Keratinocyte (primary cell): ENCODE measurements around the gene PTPRB. TPM values are rescaled to one million over a fixed set of nuclear protein-coding genes. Genes with fewer than 3 reads are reported as not detected.

Source experiments
- DNase-seq: peaks from one replicate; pipeline ENCODE4 v3.0.0-alpha.2; 2011; ENCODE audit warnings: low read depth, missing footprints, low spot score
- FAIRE-seq: peaks from 2 replicates; lab custom pipeline; 2011; peaks lifted over from hg19 to GRCh38; lab: Jason Lieb, UNC
- H2AFZ ChIP-seq: 2 replicates; pipeline ENCODE4 v1.6.0; 2012; ENCODE audit warnings: low read length, control low read depth, inconsistent platforms; ENCODE audit not compliant: control insufficient read depth
- H3K27ac ChIP-seq: 2 replicates; pipeline ENCODE4 v1.5.1; 2011; ENCODE audit warnings: low read length; ENCODE audit not compliant: control insufficient read depth, insufficient read depth
- H3K27me3 ChIP-seq: 3 replicates; pipeline ENCODE4 v1.6.0; 2011; ENCODE audit warnings: low read length; ENCODE audit not compliant: control insufficient read depth, insufficient read depth; ENCODE audit errors: extremely low read depth
- H3K36me3 ChIP-seq, 2 experiments: 2 replicates in 1 of 2; 3 replicates in 1 of 2; pipeline ENCODE4 v1.5.1; 2011; ENCODE audit warnings: low read length in 2 of 2, mild to moderate bottlenecking in 1 of 2; ENCODE audit not compliant: control insufficient read depth in 2 of 2, insufficient read depth in 2 of 2; ENCODE audit errors: extremely low read depth in 1 of 2
- H3K4me1 ChIP-seq: 3 replicates; pipeline ENCODE4 v1.5.1; 2011; ENCODE audit warnings: low read length; ENCODE audit not compliant: control insufficient read depth, insufficient read depth; ENCODE audit errors: extremely low read depth
- H3K4me2 ChIP-seq: 3 replicates; pipeline ENCODE4 v1.6.0; 2011; ENCODE audit warnings: low read depth, low read length; ENCODE audit not compliant: control insufficient read depth, insufficient read depth; ENCODE audit errors: extremely low read depth
- H3K4me3 ChIP-seq, 3 experiments: fragments of 200-600 bp in 1 of 3; sonication (generic) in 1 of 3; 2 replicates in 2 of 3; 3 replicates in 1 of 3; pipeline ENCODE4 v1.5.1; 2011 to 2016; ENCODE audit warnings: low read length in 3 of 3, mild to moderate bottlenecking in 3 of 3, control low read depth in 2 of 3, inconsistent platforms in 1 of 3, low read depth in 1 of 3, mixed read lengths in 1 of 3, mixed run types in 1 of 3, moderate library complexity in 1 of 3; ENCODE audit not compliant: control insufficient read depth in 2 of 3, insufficient read depth in 2 of 3; ENCODE audit errors: extremely low read depth in 1 of 3
- H3K79me2 ChIP-seq: 2 replicates; pipeline ENCODE4 v1.6.0; 2012; ENCODE audit warnings: low read length; ENCODE audit not compliant: control insufficient read depth, insufficient read depth
- H3K9ac ChIP-seq: 3 replicates; pipeline ENCODE4 v1.6.0; 2011; ENCODE audit warnings: low read length; ENCODE audit not compliant: control insufficient read depth, insufficient read depth; ENCODE audit errors: extremely low read depth
- H3K9me1 ChIP-seq: 3 replicates; pipeline ENCODE4 v1.6.0; 2011; ENCODE audit warnings: low read length; ENCODE audit not compliant: control insufficient read depth, insufficient read depth; ENCODE audit errors: extremely low read depth
- H3K9me3 ChIP-seq: 2 replicates; pipeline ENCODE4 v1.5.1; 2012; ENCODE audit warnings: low read depth, low read length; ENCODE audit not compliant: control insufficient read depth
- H4K20me1 ChIP-seq: 3 replicates; pipeline ENCODE4 v1.6.0; 2011; ENCODE audit warnings: low read length; ENCODE audit not compliant: control insufficient read depth, insufficient read depth; ENCODE audit errors: extremely low read depth
- CTCF ChIP-seq, 3 experiments: IDR thresholded peaks in 1 of 3; conservative IDR thresholded peaks in 1 of 3; optimal IDR thresholded peaks in 1 of 3; 2 replicates in 2 of 3; 3 replicates in 1 of 3; pipeline versions ENCODE3 to v1.5.1; 2011; ENCODE audit warnings: low read length in 3 of 3, mild to moderate bottlenecking in 3 of 3, moderate library complexity in 2 of 3, control low read depth in 1 of 3, inconsistent platforms in 1 of 3; ENCODE audit not compliant: insufficient read depth in 2 of 3; ENCODE audit errors: extremely low read depth in 1 of 3
- EZH2 ChIP-seq: IDR thresholded peaks from one replicate; pipeline ENCODE4 v1.6.1; 2012; ENCODE audit warnings: inconsistent platforms, mild to moderate bottlenecking, low read length, moderate library complexity
- dilution Hi-C: fragments of 300-500 bp; cut with MboI; formaldehyde crosslinking; loops from one replicate; pipeline ENCODE4 v1.7.0; 2020; ENCODE audit warnings: low sequenced_read_pairs; ENCODE audit not compliant: extremely low pct_ligation_motif_present
- polyA plus RNA-seq, 5 experiments: library from polyadenylated mRNA; depleted of rRNA in 3 of 5; stranded (reverse) in 3 of 5; stranded (forward) in 1 of 5; unstranded in 1 of 5; fragments of >200 nt; gene quantifications; 1 replicate in 1 of 5; 2 replicates in 3 of 5; 3 replicates in 1 of 5; pipeline versions ENCODE4 v1.2.1 to v1.2.3, GENCODE V29; 2011 to 2012; ENCODE audit warnings: missing spikeins in 2 of 5, low read depth in 1 of 5, low replicate concordance in 1 of 5

PTPRB gene
- polyA plus RNA-seq, 1 donor (not counting 4 experiments of a cell fraction or from before 2014, with no cell fraction given): 0.46 TPM

GRCh38 chr12:70627677-70628076 is 9.6 kb downstream of the PTPRB start:
- Histone ChIP-seq H3K27me3 (no peaks in the 10 kb centered on the region), H4K20me1 (no peaks in the 10 kb centered on the region), H3K9me1 (no peaks in the 10 kb centered on the region), H3K9me3 (no peaks in the 10 kb centered on the region), H3K36me3 (no peaks in the 10 kb centered on the region), H3K4me3 (no peak overlapping the region), H2AFZ (no peak overlapping the region), H3K9ac (no peak overlapping the region), H3K79me2 (no peaks in the 10 kb centered on the region), H3K4me2 (no peak overlapping the region), H3K4me1 (no peaks in the 10 kb centered on the region), H3K27ac (no peak overlapping the region)
- FAIRE-seq (no peak), DNase-seq (no peak)
- TF ChIP-seq EZH2 (no peak), CTCF (optimal IDR thresholded peaks at IDR 0.05 in 1 of 3, IDR thresholded peaks at IDR 0.05 in 1 of 3, conservative IDR thresholded peaks at IDR 0.05 in 1 of 3; ENCODE audit: extremely low read depth in 1 of 3, insufficient read depth in 2 of 3, low read length in 3 of 3) (no peak)
- dilution Hi-C loops: no loop called here

GRCh38 chr12:70626180-70626579 is 11.0 kb downstream of the PTPRB start:
- Histone ChIP-seq H3K79me2 (no peaks in the 10 kb centered on the region), H3K36me3 (no peaks in the 10 kb centered on the region), H3K27me3 (no peaks in the 10 kb centered on the region), H3K27ac (no peak overlapping the region), H3K9ac (no peak overlapping the region), H3K4me2 (no peak overlapping the region), H3K9me3 (no peaks in the 10 kb centered on the region), H4K20me1 (no peaks in the 10 kb centered on the region), H2AFZ (no peak overlapping the region), H3K4me1 (no peaks in the 10 kb centered on the region), H3K4me3 (no peak overlapping the region), H3K9me1 (no peaks in the 10 kb centered on the region)
- dilution Hi-C loops: no loop called here
- FAIRE-seq (no peak), DNase-seq (no peak)
- TF ChIP-seq EZH2: no peak
- no peak for TF ChIP-seq CTCF (optimal IDR thresholded peaks at IDR 0.05 in 1 of 3, IDR thresholded peaks at IDR 0.05 in 1 of 3, conservative IDR thresholded peaks at IDR 0.05 in 1 of 3; ENCODE audit: extremely low read depth in 1 of 3, insufficient read depth in 2 of 3, low read length in 3 of 3)
